Activated CD8-positive, alpha-beta memory T cell treated with anti-CD3 and anti-CD28 coated beads for 4 hours (primary cell): ENCODE data around the gene RFPL4A.

ENCODE experiments used
- DNase-seq, 2 donors: peaks; one replicate each; pipeline ENCODE4 v3.0.0-alpha.2; 2020; ENCODE audit warnings: low read depth in 2 of 2

Gene RFPL4A

DNA sequence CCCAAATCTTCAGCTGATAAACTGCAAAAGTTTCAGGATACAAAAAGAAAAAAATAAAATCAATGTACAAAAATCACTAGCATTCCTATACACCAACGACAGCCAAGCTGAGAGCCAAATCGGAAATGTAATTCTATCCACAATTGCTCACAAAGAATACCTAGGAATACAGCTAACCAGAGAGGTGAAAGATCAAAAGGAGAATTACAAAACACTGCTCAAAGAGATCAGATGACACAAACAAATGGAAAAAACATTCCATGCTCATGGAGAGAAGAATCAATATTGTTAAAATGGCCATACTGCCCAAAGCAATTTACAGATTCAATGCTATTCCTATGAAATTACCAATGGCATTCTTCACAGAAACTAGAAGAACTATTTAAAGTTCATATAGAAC, 43.4 kb downstream of the RFPL4A start:
- no peak for DNase-seq

DNA sequence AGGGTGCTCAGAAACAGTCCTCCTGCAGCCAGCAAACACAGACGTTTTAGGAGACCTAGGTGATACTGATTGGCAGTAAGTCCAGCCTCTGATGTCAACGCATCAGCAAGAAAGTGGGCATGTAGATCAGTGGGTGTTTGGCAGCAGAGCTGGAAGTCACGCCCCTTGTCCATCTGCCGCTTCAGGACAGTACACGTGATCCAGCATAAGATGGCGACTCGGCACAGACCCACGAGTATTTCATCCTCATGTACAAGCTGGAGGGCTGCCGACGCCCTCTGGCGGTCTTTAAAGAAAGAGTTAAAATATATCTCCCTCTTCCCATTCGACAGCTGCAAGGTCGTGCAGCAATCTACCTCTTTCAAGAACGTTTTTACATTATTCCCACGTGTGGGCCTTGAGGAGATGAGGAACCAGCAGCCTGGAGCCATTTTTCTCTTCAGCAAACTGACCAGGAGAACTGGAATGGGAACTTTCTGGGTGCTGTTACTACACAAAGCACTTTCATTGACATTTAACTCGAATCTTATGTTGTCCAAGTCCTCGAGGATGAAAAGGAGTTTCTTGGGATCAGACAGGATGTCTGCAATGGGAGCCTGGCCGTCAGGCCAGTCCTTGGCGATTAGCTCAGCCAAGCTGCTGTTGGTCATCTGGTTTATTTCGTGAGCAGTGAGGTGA, 50.6 kb downstream of the RFPL4A start:
- DNase-seq: peak in 1 of 2 donors; percentile 2

DNA sequence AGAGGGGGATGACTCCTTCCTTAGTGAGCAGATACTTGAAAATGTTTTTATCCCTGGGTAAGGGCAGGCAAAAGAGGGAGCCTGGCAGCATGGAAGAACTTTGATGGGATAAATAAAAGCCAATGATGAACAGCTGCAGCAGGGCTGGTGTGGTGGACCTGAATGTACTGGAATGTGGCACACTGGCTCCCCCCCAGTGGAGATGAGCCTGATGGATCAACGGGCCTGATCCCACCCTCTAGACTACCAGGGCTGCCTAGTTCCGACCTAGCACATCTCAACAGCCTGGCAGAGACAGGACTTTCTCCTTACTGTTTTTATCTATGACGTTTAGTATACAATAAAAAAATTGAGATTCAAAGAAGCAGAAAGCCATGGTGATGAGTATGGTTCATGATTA, 52.4 kb downstream of the RFPL4A start:
- no peak for DNase-seq

DNA sequence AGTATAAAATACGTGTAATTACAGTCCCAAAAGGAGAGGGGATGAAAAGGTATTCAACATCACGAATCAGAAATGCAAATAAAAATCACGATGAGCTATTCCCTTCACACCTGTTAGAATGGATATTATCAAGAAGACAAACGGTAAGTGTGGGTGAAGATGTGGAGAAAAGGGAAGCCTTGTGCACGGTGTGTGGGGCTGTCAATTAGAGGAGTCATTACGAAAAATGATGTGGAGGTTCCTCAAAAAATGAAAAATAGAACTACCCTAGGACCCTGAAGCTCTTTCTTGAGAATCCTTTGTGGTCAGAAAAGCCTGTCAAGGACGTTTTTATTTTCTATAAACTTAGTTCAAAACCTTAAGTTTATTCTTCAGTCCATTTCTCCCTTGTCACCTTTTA, 53.6 kb downstream of the RFPL4A start:
- DNase-seq: no peak
